HG02571 (cell line): Measurements from ENCODE around the gene MMP19.

Experiments
- ATAC-seq: cut with Tn5 transposase; IDR thresholded peaks from one replicate; pipeline ENCODE4 v1.9.1; 2021; ENCODE audit warnings: mild to moderate bottlenecking, moderate library complexity; ENCODE audit not compliant: unreplicated experiment

MMP19 gene

DNA sequence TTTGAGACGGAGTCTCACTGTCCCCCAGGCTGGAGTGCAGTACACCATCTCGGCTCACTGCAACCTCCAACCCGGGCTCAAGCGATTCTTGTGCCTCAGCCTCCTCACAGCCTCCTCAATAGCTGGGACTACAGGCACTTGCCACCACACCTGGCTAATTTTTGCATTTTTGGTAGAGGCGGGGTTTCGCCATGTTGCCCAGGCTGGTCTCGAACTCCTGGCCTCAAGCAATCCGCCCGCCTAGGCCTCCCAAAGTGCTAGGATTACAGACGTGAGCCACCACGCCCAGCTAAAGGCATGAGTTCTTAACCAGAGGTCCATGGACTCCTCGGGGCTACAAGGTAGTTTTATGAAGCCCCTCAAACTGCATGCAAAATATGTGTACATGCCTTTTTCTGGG is 27.3 kb downstream of the MMP19 start:
- no peak for ATAC-seq

DNA sequence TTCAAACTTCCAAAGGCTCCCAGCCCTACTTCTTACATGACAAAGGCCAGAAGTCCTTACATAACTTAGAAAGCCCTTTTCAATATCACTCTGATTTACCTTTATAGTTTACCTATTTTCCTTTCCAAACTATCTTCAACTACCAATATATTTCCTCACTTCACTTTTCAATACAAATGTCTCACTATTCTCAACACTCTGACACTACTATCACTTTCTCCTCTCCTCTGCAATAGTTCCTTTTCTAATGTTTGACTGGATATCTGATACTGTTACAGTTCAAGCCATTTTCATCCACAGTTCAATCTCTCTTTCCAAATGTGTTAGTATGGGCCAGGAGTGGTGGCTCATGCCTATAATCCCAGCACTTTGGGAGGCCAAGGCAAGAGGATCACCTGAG is 28.5 kb downstream of the MMP19 start:
- ATAC-seq: no peak

DNA sequence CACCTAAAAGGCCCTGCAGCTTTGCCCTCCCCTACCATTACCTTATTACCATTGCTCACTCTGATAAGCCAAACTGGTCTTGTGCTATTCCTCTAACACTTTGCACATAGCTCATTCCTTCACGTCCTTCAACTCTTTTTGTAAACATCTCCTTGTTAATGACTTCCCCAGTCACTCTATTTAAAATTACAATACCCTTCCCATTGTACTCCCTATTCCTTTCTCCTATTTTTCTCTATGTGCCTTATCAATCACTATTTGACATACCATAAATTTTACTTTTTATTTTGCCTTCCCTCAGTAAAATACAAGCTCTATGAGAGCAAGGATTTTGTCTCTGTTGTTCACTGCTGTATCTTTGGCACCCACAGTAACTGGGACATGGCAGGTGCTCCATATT is 30.6 kb downstream of the MMP19 start:
- no peak for ATAC-seq

DNA sequence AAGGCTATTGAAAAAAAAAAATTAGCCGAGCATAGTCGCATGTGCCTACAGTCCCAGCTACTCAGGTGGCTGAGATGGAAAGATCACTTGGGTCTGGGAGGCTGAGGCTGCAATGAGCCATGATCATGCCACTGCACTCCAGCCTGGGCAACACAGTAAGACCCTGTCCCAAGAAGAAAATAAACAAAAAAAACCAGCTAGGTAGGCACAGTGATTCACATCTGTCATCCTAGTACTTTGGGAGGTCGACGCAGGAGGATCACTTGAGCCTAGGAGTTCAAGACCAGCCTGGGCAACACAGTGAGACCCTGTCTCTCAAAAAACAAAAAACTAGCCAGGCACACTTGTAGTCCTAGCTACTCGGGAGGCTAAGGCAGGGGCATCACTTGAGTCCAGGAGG is 33.5 kb downstream of the MMP19 start:
- ATAC-seq: no peak

DNA sequence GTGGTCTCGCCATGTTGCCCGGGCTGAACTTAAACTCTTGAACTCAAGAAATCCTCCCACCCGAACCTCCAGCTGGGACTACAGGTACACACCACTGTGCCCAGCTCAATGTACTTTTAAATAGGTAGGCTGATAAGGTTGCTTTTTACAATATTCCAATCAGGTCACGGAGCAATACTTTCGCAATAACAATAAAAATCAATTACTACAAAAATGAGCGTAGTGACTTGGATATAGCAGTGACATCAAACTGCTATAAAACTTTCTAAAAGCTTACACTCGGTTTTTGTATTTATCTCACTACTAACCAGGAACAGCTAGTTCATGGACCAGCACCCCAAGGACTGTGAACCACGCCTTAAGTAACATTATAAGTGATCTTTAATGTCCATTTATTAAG is 35.8 kb downstream of the MMP19 start:
- no peak for ATAC-seq

DNA sequence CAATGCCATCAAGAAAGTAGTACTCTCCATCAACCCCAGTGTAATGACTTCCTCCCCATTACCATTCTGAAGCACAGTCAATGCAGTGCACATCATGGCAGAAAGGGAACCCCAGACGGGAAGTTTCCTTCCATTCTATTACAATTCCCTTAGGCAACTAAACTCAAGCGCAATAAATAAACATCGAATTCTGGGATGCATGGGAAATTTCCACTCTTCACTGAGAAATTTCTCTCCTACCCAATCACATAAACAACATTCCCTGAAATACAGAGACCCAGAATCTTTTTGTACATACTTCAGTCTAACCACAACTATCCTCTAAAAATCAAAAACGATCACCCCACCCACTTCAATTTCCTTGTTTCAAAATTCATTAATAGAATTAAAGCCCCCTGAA is 45.2 kb downstream of the MMP19 start:
- no peak for ATAC-seq

DNA sequence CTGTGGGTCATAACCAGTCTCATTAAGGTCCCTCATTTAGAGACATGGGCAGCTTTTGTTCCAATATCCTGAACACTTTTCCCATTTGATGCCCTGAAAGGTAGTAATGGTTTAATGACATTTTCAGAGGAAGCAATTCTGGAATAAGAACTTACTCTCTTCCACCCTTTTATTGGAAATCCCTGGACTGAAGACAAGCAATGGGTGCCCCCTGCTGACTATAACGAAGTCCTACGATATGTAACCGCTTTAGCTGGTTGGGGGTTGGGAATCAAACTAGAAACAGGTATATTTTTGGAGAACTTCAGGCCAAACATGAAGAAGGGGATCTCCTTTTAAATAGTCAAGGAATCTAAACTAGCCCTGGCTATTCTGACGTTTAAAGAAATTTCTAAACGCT is 45.7 kb downstream of the MMP19 start:
- ATAC-seq: no peak

DNA sequence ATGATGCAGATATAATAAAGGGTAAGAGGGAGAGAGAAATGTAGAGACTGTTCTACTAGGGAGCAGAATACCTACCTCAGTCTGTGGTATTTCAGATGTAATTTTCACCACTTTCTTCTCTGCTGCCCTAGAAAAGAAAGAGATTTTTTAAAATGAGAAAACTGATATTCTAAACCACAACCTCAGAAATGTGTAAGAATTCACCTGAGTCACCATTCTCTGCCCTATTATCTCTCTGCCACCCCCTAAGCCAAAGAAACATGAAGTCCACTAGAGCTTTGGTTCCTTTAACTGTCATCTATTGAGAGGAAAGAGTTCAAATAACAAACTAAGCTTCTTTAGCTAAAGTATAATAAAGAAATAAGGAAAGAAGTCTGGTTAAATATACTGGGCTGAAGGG is 46.8 kb downstream of the MMP19 start:
- ATAC-seq: no peak

DNA sequence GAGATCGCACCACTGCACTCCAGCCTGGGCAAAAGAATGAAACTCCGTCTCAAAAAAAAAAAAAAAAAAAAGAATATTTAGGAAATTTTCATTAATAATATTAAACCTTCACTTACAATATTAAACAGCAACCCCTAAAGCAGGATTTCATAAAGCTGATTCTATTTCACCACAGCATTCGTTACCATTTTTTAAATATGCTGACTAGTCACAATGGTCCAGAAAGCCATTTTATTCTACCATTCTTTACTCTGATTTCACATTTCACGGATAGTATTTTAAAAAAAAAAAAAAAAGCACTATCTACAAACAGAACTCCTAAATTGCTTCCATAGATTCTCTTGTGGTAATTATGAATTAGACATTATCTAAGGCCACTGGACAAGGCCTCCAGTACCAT is 52.8 kb downstream of the MMP19 start:
- no peak for ATAC-seq

GRCh38 chr12:55789171-55789570 is 53.6 kb downstream of the MMP19 start:
- ATAC-seq: no peak

DNA sequence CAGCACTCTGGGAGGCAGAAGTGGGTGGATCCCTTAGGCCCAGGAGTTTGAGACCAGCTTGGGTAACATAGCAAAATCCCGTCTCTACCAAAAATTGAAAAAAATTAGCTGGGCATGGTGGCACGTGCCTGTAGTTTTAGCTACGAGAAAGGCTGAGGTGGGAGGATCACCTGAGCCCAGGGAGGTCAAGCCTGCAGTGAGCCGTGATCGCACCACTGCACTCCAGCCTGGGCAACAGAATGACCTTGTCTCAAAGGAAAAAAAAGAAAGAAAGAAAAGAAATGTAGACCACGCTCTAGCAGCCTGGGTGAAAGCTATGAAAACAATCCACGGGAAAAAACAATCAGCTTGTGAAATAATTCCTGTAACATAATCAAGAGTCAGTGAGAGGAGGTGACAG is 54.2 kb downstream of the MMP19 start:
- ATAC-seq: no peak
